NCI-H446 (cell line): Measurements from ENCODE around the gene TDRD1.
"Not testable (repeated sequence)": the region's sequence is repeated elsewhere in the genome, so short reads cannot be mapped to it uniquely, and the experiment has no call there.

Experiments
- DNase-seq, 2 experiments: peaks; one replicate each; lab custom pipeline; 2025; lab: John Stamatoyannopoulos, UW

TDRD1 gene, protein sequence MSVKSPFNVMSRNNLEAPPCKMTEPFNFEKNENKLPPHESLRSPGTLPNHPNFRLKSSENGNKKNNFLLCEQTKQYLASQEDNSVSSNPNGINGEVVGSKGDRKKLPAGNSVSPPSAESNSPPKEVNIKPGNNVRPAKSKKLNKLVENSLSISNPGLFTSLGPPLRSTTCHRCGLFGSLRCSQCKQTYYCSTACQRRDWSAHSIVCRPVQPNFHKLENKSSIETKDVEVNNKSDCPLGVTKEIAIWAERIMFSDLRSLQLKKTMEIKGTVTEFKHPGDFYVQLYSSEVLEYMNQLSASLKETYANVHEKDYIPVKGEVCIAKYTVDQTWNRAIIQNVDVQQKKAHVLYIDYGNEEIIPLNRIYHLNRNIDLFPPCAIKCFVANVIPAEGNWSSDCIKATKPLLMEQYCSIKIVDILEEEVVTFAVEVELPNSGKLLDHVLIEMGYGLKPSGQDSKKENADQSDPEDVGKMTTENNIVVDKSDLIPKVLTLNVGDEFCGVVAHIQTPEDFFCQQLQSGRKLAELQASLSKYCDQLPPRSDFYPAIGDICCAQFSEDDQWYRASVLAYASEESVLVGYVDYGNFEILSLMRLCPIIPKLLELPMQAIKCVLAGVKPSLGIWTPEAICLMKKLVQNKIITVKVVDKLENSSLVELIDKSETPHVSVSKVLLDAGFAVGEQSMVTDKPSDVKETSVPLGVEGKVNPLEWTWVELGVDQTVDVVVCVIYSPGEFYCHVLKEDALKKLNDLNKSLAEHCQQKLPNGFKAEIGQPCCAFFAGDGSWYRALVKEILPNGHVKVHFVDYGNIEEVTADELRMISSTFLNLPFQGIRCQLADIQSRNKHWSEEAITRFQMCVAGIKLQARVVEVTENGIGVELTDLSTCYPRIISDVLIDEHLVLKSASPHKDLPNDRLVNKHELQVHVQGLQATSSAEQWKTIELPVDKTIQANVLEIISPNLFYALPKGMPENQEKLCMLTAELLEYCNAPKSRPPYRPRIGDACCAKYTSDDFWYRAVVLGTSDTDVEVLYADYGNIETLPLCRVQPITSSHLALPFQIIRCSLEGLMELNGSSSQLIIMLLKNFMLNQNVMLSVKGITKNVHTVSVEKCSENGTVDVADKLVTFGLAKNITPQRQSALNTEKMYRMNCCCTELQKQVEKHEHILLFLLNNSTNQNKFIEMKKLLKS

DNA sequence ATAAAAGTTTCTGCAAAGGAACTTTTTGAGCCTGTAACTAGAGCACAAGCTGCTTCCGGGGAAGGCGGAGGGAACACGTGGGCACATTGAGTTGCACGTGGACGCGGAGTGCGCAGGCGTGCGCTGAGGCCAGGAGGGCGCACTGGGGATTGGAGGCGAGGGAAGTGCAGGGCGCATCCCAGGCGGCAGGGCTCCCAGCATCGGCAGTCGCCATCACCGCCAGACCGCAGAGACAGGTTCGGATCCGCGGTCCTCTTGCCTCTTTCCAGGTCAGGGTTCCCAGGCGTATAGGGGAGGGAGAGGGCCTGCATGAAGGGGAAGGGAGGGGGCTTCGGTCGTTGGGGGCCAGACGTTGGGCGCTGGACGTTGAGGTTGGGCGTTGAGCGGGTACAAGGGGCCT is at the start of gene TDRD1:
TSS of gene TDRD1 (plus strand) at position 206 of the 400 bp plus-strand sequence. CDS start 8,479 bp downstream, outside the sequence.
- DNase-seq = no peak

DNA sequence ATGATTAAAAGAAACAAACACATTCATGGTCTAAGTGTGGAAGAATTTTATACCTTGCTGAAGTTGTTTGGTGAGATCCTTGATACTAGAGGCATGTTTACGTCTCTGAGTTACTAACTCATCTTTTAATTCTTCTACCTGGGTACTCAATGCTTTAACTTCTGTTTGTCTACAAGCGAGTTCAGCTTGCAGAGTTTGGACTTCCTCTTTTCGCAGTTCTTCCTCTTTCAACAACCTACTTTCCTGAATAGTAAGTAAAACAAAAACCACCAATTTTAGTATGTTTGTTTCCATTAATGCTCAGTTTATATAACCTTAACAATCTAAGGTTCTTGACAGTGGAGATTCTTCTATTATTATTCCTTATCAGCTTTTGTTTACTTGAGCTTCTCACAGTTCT is 48.1 kb upstream of the TDRD1 start:
- no peak for DNase-seq

DNA sequence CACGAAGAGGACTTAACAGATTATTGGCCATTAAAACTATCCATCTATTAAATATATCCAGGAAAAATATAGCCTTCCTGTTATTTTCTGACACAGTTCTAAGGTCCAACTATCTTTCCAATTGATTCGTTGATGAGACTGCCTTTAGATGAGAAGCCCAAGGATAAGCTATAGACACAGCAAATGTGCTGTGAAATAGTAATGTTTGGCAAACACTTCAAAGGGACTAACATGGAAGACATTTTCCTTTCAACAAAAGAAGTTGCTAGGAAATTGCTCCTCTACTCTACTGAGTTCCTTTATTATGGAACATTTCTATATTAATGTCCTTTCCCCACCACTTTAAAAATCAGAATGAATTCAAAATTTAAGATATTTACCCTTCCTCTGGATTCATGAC is 43.7 kb upstream of the TDRD1 start:
- DNase-seq = no peak

DNA sequence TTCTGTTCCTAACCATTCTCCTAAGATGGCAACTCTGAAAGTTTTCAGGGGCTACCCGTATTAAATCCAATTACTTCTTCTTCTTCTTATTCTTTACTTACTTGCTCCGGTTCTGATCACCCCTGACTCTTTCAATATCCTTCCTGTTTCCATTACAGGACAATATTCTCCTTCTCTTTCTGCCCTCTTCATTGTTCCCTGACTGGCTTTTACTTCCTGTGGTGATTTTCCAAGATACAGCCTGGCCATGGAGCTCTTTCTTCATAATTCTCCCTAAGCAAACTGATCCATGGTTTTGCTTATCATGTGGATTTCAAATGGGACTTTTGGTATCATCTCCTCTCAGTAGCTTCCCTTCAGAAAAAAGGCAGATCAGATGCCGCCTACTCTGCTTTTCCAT is 40.6 kb upstream of the TDRD1 start:
- DNase-seq = no peak

DNA sequence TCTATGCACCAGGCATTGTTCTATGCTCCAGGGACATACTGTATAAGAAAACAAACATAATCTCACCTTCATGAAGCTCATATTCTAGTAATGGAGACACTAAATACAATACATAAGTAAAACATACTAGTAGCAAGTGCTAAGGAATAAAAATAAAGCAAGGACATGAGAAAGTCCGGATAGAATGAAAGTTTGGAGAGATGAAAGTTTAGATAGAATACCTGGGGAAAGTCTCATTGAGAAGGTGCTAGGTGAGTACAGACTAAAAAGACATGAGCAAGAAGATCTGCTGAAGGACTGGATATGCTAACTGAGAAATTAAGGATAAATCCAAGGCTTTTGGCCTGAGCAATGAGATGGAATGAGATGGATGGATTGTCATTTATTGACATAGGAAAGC is 39.1 kb upstream of the TDRD1 start:
- DNase-seq = no peak

DNA sequence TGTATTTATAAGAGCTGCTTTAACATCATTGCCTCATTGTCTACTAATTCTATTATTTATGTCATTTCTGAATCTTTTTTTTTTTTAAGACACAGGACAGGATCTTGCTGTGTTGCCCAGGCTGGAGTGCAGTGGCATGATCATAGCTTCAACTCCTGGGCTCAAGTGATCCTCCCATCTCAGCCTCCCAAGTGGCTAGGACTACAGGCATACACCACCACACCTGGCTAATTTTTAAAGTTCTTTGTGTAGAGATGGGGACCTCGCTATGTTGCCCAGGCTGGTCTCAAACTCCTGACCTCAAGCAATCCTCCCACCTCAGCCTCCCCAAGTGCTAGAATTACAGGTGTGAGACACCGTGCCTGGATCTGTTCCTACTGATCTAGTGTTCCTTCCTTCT is 38.3 kb upstream of the TDRD1 start:
- not testable (repeated sequence) for DNase-seq

DNA sequence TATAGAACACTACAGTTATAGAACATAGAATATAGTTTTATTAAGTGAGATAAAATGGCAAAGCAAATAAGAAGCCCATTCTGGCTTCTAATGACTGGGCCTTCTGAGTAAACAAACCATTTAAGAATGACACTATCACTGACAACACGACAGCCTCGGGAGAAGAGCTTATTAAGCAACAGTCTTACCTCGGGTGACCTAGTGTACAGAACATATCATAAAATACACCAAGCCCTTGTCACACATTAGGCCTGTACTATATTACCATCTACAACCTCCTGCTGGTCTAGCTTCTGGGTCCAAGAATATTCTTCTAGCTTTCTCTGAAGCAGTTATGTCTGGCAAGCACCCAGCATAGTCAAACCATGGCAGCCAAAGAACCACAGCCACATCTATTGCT is 37.1 kb upstream of the TDRD1 start:
- no peak for DNase-seq

DNA sequence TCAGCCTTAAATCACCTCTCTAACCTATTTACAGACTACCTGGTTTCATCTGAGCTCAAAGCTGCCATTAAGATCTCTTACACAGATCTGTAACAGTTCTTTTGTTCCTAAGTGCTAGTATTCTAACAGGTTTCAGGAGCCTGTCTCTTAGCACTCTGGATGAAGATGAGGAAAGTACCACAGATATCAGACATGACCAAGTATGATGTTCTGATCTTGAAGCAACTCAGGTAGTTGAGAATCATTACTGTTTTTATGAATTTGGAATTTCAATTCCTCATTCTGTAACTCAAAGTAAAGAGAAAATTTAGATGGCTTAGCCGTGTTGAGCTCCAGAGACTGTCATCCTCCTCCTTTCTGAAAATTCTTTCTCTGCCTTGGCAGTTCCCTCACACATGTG is 36.0 kb upstream of the TDRD1 start:
- DNase-seq = no peak

DNA sequence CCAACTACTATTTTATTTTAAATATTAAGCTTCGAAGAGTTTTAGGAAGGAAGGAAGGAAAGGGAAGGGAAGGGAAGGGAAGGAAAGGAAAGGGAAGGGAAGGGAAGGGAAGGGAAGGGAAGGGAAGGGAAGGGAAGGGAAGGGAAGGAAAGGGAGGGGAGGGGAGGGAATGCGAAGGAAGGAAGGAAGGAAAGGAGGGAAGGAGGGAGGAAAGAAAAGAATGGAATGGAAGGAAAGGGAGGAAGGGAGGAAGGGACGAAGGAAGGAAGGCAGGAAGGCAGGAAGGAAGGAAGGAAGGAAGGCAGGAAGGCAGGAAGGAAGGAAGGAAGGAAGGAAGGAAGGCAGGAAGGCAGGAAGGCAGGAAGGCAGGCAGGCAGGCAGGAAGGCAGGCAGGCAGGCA is 29.7 kb upstream of the TDRD1 start:
- DNase-seq = not testable (repeated sequence)

DNA sequence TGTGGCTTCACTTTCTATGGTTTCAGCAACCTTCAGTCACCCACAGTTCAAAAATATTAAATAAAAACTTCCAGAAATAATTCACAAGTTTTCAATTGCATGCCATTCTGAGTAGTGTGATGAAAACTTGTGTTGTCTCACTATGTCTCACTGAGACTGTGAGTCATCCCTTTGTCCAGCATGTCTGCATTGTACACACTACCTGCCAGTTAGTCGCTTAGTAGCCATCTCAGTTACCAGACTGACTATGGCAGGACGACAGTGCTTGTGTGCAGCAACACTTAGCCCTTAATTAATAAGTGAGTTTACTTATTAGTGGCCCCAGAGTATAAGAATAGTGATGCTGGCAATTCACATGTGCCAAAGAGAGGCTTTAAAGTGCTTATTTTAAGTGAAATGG is 27.7 kb upstream of the TDRD1 start:
- no peak for DNase-seq

DNA sequence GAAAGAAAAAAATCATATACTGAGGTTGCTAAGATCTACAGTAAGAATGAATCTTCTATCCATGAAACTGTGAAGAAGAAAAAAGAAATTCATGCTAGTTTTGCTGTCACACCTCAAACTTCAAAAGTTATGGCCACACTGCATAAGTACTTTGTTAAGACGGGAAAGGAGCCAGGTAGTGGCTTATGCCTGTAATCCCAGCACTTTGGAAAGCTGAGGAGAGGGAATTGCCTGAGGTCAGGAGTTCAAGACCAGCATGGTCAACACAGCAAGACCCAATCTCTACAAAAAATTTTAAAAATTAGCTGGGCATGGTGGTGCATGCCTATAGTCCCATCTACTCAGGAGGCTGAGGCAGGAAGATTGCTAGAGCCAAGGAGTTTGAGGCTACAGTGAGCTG is 27.3 kb upstream of the TDRD1 start:
- DNase-seq = no peak

DNA sequence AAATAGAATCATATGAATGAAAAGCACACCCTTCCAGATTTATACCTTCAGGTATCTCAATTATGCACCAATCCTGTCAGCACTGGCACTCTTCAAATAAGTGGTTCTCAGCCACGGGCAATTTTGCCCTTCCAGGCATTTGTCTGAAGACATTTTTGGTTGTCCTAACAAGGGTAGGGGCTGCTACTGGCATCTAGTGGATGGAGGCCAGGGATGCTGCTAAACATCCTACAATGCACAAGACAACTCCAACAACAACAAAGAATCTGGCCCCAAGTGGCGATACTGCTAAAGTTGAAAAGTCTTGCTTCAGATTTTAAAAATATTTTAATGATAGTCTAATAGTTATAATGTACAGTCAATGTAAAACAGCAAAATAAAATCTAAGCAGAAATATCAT is 21.2 kb upstream of the TDRD1 start:
- no peak for DNase-seq

DNA sequence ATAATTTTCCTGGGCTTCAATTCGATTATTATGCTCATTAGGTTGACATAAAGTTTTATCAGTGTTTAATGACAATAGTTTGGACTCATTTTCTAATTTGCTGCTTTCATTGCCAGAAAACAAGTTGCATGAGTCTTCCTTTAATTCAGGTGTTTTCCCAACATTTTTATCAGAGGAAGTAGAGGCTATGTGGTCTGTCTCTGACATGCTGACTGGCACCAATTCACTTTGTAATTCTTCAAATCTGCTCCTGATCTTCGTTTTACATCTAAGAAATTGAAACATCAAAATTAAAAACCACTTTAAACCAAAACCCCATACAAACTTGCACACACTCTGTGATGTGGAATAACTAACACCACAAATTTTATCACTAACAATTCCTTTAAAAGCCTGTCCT is 16.1 kb upstream of the TDRD1 start:
- no peak for DNase-seq

DNA sequence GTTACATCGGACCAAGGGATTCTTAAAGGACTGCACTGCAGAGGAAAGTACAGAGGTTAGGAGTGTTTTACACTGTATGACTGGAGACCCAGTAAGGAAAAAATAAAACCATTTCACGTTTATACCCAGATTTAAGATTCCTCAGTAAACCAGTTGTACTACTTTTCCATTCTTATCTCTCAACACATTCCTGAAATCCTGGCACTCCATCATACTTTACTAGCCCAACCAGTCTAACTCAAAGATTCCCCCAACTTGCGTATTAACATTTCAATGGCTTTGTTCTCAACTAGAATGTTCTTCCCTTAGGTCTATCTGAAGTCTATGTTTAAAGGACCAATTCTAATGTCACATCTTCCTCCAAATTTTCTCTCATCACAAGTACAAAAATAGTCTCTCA is 13.1 kb upstream of the TDRD1 start:
- DNase-seq = no peak

DNA sequence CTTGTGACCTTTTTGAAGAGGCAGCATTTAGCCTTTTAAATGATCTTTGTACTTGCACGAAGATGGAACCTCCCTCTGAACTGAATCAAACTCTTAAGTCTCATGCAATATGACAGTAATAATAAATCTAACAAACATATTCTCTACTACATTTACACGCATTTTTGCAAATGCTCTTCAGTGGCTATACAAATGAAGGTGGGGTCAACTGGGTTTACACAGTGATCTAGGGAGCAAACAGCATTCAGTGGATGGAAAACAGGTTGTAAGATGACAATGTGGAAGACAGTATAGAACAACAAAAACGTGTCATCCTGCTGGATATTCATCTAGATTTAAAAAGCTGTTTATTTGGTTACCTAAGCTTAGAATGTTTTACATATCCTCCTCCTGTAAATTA is 12.7 kb upstream of the TDRD1 start:
- no peak for DNase-seq

DNA sequence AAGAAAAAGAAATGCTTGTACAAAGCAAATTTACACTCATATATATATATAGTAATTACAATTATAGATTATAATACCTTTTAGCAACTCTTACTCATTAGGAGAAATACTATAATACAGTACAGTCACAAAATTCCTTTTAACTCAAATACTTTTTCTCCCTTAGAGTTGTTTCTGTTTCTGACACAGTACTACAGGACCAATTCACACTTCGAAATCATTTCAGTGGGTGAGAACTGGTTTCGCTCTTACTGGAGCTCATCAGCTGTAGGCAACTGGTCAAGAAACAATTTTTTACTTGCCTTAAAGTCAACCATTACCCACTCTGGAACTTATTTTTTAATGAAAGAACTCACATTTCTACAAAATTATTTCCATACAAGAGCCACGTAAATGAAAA is 11.2 kb upstream of the TDRD1 start:
- no peak for DNase-seq

DNA sequence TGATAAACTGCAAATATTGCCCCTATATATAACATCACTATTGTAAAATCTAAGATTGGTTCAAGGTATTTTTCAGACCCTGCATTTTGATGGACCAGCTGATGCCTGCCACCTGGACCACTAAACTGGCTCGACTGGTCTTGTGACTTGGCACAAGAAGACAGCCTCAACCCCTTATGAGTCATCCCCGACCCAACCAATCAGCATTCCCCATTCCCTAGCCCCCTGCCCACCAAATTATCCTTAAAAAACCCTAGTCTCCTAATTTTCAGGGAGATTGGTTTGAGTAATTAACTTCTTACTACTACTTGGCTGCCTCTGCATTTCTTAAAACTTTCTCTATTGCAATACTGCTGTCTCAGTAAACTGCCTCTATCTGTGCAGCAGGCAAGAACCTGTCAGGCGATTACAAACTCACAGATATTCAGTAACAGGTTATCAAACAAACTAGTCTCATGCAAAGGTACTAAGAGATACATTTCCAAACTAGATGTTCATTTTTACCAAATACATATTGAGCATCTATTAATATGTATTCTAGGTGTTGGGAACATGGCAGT is 10.6 kb upstream of the TDRD1 start:
- DNase-seq = no peak

DNA sequence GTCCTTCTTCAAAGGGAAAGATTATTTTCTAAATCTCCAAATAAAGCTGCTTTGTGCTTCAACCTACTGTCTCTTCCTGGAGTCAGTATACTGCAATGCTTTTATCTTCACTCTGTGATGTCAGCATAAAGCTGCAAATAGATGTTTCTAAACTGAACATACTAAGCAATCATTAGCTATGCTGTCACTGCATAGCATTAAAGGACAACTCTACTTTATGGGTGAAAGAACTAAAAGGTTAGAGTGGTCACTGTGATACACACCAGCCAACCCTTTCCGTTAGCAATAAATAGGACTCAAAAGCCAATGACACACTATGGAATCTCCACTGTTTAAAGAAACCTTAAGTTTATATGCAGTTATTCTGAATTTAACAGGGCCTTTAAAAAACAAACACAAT is 6.9 kb upstream of the TDRD1 start:
- DNase-seq = no peak

DNA sequence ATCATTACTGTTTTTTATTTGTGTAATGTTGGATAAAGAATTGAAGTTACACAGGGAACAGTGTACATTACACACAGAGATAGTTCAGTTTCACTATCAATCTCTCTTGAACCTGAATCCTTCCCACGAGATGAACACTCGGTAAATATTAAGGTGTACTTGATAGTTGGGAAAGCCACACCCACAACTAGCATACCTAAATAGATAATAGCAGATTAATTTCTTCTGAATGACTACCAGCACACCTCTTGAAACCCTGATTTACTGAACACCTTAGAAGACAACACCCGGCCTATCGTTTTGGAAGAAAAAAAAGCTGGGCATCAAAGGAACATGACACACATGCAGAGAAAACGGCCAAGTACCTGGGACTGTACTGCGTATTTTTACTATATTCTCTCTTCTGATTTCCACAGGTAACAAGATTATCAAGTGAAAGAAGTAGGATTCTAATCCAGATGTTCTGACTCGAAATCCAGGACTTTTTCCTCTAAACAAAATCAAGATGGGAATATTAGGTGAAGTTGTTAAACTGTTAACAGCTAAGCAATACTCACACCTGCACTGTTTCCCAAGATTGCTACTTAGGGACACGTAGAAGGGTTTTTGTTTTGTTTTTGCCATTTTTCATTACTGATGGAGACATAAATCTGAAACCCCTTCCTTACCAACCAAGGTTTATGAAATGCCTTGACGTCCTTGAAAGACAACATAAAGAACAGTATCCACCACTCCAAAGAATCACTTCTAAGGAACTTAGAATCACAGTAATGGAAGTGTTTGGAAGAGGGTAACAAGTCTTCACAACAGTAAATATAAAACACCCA is 6.2 kb upstream of the TDRD1 start:
- DNase-seq = peak in 1 of 2 experiments; percentile 5

DNA sequence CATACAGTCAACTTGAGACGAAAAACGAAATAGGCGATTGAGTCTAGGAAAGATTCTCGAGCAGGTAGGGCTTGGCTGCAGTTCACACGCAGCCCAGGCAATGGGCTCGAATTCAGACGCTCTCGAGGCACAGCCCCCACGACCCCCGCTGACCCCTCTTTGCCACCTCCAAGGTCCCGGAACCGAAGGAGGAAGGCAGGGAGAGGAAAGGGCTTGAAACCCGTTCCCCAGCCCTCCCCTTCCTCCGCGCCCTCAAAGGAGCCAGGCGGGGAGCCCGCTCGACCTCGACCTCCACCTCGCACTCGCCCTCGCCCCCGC is 5.6 kb upstream of the TDRD1 start:
- no peak for DNase-seq

DNA sequence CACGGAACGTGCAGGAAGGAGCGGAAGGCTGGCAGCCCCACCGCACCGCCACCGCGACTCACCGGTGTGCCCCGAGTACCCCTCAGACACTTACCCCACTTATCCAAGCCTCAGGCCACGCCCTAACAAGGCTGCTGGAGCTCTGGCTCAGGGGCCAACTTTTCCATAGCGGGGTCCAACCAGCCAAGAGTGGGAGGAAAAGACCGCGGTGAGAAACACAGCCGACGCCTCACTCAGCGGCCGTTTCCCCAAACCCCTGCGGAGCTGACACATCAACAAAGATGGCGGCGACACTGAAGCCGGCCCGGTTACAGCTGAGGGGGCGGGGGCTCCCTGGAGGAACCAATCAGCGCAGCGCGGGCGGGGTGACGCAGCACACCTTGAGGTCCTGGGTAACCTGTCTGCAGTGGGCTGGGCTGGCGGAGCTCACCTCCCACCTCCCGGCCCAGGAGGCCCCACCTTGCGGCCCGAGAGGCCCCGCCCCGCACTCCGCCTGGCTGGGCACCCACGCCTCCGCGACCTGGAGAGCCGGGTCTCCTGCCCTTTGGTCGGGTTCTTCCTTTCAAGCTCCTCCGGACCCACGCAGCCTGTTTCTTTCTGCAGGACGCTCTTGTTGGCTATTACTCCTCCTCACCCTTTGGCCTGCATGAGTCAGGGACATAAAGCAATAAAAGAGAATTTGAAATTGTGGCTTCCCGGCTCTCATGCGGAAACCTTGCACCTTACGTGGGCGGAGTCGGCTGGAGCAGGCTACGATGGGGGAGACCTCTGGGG is 5.0 kb upstream of the TDRD1 start, which contains the start of gene CCDC186:
TSS of gene CCDC186 (minus strand) at position 283 of the 774 bp plus-strand sequence. CDS start 10,935 bp downstream, outside the sequence.
- DNase-seq = peak; percentile 44 to 91
